ENCODE data around the gene UGT2B10.
"Not testable (repeated sequence)": the region's sequence is repeated elsewhere in the genome, so short reads cannot be mapped to it uniquely, and the experiment has no call there.

Gene UGT2B10

DNA sequence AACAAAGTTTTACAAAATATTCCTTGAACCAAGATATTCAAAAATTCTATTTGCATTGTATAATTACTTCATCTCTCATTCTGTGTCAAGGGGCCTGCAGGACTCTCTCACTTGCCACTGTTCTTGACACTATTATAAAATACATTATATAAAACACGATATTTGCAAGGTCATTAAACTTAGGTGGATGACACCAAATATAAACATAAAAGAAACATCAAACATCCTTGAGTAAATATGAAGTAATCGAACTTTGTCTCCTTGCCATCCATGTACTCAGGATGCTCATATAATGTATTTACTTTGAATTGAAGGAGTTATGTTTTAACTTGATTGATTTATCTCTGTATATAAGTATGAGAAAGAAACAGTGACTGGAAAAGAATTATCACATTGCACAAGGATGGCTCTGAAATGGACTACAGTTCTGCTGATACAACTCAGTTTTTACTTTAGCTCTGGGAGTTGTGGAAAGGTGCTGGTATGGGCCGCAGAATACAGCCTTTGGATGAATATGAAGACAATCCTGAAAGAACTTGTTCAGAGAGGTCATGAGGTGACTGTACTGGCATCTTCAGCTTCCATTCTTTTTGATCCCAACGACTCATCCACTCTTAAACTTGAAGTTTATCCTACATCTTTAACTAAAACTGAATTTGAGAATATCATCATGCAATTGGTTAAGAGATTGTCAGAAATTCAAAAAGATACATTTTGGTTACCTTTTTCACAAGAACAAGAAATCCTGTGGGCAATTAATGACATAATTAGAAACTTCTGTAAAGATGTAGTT, at the start of gene UGT2B10:
TSS of gene UGT2B10 (plus strand) at position 378 of the 793 bp plus-strand sequence. CDS start at position 404, 26 bp downstream.
- DNase-seq (ENCODE audit: low read depth) = not testable (repeated sequence)

DNA sequence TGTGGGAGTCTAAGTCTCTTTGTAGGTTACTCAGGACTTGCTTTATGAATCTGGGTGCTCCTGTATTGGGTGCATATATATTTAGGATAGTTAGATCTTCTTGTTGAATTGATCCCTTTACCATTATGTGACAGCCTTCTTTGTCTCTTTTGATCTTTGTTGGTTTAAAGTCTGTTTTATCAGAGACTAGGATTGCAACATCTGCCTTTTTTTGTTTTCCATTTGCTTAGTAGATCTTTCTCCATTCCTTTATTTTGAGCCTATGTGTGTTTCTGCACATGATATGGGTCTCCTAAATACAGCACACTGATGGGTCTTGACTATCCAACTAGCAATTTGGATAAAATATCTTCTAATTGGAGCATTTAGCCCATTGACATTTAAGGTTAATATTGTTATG, 44.0 kb upstream of the UGT2B10 start:
- not testable (repeated sequence) for DNase-seq (ENCODE audit: low read depth)

DNA sequence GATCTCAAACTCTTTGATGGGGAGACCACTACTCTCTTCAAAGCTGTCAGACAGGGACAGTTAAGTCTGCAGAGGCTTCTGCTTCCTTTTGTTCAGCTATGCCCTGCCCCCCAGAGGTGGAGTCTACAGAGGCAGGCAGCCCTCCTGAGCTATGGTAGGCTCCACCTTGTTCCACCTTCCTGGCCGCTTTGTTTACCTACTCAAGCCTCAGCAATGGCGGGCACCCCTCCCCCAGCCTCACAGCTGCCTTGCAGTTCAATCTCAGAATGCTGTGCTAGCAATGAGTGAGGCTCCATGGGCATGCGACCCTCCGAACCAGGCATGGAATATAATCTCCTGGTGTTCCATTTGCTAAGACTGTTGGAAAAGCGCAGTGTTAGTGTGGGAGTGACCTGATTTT, 42.1 kb upstream of the UGT2B10 start:
- DNase-seq (ENCODE audit: low read depth) = no peak

DNA sequence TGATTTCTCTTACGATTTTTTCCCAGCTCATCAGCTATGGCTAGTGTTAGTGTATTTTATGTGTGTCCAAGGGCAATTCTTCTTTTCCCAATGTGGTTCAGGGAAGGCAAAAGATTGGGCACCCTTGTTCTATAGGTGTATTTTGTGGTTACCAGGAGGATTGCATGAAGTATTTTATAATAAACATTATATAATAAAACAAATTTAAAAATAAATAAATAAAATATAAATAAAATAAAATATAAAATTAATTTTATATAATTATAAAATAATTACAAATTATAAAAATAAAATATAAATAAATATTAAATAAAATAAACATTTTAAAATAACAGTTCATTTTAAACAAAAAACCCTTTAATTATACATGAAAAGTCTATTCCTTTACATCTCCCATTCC, 35.6 kb upstream of the UGT2B10 start:
- DNase-seq (ENCODE audit: low read depth) = no peak

DNA sequence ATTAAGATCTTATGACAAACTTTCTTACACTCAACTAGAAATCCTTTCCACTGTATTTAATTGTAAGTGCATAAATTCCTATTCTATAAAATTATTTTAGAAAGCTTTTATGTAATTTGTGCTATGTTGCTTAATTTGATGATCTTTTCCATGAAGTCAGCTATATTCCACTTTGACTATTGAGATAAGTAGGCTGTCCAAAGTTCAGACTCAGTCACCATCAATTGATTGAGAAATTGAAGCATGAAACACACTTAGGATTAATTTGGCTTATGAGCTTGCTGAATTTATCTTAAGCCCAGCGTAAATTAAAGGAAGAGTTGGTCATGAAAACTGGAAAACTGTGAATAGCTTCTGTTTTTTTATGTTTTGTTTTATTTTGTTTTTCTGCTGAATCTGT, 18.7 kb upstream of the UGT2B10 start:
- DNase-seq (ENCODE audit: low read depth) = no peak

DNA sequence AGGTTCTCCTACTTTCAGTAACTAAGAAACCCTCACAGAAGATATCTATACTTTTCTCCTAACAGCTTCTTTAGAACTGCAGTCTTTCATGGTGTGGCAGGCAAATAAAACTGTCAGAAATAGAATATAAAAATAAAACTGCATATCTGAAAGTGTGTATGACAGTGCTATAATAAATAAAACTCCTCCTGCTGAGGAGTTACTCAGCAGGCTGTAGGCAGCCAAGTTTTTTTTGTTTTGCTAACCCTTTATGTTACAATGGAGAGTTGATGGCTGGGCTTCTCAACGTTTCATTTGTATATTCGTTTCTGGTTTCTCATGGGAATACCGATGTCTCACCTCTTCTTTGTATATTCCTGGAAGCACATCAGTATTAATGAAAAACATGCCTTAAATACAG, 18.2 kb upstream of the UGT2B10 start:
- DNase-seq (ENCODE audit: low read depth) = no peak

DNA sequence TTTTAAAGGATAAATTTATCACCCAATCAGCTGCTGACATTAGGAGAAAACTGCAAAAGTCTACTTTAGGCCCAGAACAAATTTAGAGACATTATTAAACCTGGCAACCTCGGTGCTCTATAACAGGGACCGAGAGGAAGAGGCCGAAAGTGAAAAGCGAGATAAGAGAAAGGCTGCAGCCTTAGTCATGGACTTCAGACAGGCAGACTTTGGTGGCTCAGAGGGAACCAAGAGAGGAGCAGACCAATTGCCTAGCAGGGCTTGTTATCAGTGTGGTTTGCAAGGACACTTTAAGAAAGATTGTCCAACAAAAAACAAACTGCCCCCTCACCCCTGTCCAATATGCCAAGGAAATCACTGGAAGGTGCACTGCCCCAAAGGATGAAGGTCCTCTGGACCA, 12.8 kb upstream of the UGT2B10 start:
- no peak for DNase-seq (ENCODE audit: low read depth)

DNA sequence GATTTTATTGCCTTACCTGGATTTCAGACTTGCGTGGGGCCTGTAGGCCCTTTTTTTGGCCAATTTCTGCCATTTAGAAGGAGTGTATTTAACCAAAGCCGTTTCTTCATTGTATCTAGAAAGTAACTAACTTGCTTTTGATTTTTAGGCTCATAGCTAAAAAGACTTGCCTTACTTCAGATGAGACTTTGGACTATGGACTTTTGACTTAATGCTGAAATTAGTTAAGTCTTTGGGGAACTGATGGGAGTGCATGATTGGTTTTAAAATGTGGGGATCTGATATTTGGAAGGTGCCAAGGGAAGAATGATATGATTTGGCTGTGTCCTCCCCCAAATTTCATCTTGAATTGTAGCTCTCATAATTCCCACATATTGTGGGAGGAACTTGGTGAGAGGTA, 7.7 kb upstream of the UGT2B10 start:
- no peak for DNase-seq (ENCODE audit: low read depth)

DNA sequence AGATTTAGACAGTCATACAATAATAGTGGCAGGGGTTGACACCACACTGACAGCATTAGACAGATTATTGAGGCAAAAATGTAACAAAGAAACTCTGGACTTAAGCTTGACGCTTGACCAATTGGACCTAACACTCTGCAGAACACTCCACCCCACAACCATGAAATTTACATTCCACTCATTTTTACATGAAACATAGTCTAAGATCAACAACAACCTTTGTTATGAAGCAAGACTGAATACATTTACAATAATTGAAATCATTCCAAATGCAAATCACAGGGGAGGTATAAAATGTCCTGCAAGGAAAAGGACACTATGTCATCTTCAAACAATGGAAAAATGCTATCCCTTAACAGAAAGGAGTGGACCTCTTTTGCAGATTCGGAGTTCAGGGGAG, 4.9 kb upstream of the UGT2B10 start:
- DNase-seq (ENCODE audit: low read depth) = no peak

DNA sequence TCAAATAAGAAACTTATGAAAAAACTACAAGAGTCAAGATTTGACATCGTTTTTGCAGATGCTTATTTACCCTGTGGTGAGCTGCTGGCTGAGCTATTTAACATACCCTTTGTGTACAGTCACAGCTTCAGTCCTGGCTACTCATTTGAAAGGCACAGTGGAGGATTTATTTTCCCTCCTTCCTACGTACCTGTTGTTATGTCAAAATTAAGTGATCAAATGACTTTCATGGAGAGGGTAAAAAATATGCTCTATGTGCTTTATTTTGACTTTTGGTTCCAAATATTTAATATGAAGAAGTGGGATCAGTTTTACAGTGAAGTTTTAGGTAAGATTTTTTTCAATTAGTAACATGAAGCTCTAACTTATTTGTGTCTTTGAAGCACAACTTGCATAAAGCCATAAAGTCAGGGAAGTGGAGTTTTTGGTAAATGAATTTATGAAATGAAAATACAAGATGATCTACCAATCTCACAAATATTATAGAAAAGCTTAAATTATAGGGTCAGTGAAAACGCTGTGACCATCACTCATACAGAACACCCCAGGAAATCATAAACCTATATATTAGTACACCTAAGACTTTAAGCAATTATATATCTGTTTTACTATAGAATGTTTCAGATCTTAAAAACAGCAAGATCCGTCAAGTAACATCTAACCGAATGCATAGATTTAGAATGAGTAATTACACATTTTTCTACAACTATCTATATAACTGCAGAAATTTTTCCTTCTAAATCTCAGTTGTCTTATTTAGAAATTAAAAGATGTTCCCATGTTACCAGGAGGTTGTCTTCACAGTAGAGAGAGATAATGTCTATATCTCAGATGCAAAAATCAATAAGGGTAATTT, 844 bp downstream of the UGT2B10 start:
- not testable (repeated sequence) for DNase-seq (ENCODE audit: low read depth)

DNA sequence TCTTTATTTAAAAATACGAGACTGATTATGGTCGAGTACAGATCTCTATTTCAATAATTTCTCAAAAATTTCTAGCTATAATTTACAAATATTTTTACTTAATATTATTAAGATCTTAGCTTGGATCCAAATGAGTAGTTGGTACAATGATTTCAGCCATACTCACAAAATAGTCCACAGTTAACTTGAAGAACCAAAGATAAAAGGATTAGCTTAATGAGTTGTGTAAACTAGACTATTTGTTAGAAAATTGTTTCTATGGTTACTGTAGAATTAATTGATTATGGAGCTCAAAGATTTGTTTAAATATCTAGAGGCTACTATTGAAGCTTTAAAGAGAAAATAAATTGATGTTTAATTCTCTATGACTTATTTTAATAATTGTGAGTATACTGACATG, 1.6 kb downstream of the UGT2B10 start:
- DNase-seq (ENCODE audit: low read depth) = no peak

DNA sequence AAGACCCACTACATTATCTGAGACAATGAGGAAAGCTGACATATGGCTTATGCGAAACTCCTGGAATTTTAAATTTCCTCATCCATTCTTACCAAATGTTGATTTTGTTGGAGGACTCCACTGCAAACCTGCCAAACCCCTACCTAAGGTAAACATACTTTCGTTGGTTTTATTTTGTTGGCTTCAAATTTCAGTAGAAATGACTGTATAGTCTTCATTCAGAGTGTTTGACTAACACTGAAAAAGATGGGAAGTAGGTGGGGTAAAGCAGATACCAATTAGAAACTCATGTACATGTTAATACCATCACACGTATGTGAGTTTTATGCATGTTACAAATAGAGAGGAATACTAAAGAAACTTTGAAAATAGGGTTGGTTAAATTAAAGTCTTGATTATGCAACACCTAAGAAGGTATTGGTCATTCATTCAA, 2.3 kb downstream of the UGT2B10 start:
- DNase-seq (ENCODE audit: low read depth) = not testable (repeated sequence)

DNA sequence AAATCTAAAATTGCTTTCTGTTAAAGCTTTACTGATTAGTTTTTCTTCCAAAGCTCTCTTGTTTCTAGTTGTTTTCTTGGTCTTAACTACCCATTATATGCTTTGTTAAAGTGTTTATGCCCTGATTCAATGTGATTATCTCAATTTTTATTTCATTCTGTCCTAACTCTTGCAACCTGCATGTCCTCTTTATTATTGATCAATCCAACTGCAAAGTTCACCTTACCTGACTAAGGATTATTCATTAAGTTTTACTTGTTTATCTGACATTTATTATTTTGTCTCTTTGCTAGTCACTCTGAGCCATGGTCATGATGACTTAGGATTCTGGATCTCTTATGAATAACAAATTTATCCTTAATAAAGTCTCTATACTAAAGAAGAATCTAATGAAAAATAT, 15.8 kb downstream of the UGT2B10 start:
- DNase-seq (ENCODE audit: low read depth) = no peak

DNA sequence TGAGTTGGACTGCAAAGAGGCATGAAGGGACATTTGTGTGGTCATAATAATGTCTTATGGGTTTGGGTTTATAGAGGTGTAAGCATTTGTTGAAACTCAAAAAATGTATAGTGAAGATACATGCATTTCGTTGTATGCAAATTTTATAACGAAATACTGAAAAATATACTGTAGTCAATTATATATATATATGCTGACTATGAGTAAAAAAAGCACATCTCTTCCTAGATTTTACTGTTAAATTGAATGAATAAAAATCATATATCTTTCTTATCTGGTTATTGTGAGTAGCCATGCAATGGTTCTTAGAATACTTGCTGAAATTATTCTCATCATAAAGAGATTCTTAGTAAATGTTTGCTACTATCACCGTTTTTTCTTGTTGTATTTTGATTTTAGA, 34.5 kb downstream of the UGT2B10 start:
- no peak for DNase-seq (ENCODE audit: low read depth)

DNA sequence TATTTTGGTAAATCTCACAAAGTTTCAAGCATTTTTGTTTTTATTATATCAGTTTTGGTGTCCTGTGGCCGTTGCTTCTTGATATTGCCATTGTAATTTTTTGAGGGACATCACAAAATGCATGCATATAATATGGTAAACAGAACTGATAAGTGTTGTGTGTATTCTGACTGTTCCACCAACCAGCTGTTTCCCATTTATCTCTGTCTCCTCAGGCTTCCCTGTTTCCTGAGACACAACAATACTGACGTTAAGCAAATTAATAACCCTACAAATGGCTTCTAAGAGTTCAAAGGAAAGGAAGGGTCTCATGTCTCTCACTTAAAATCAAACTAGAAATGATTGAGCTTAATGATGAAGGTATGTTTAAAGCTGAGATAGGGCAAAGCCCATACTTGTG, 40.0 kb downstream of the UGT2B10 start:
- DNase-seq (ENCODE audit: low read depth) = no peak

DNA sequence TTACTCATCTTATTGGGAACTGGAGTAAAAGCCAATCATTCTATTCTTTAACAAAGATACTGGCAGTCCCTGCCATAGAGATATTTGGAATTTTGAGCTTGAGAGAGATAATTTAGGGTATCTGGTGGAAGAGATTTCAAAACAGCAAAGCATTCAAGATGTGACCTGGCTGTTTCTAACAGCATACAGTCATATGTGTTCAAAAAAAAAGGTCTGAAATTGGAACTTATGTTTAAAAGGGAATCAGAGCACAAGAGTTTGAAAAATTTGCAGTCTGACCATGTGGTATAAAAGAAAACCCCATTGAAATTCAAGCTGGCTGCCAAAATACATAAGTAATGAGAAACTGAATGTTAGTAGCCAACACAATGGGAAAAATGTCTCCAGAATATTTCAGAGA, 42.2 kb downstream of the UGT2B10 start:
- no peak for DNase-seq (ENCODE audit: low read depth)

DNA sequence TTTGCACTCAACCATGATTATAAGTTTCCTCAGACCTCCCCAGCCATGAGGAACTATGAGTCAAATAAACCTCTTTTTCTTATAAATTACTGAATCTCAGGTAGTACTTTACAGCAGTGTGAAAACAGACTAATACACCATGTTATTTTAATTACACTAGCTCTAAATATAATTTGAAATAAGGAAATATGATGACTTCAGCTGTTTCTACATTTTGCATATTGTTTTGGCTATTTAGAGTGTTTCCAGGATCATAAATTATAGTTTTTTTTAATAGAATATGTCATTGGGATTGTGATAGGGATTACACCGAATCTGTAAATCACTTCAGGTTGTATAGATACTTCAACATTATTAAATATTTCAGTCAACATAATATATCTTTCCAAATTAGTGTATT, 43.9 kb downstream of the UGT2B10 start:
- DNase-seq (ENCODE audit: low read depth) = no peak

DNA sequence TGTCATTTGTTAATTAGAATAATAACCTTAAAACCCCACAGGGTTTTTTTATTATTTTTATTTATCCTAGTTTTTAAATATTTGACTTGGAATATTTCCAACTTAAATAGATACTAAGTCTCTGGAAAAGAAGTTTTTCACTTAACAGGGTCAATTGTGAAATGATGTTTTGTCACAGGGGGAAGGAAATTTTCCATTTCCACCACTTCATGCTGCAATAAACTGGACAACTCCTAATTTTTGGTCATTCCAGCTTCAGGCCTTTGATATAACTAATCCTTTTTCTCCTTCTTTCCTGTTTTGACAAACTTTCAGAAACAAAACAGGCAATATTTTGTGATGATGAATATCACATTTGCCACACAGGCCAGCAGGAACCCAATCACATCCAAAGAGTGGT, 45.3 kb downstream of the UGT2B10 start:
- no peak for DNase-seq (ENCODE audit: low read depth)

DNA sequence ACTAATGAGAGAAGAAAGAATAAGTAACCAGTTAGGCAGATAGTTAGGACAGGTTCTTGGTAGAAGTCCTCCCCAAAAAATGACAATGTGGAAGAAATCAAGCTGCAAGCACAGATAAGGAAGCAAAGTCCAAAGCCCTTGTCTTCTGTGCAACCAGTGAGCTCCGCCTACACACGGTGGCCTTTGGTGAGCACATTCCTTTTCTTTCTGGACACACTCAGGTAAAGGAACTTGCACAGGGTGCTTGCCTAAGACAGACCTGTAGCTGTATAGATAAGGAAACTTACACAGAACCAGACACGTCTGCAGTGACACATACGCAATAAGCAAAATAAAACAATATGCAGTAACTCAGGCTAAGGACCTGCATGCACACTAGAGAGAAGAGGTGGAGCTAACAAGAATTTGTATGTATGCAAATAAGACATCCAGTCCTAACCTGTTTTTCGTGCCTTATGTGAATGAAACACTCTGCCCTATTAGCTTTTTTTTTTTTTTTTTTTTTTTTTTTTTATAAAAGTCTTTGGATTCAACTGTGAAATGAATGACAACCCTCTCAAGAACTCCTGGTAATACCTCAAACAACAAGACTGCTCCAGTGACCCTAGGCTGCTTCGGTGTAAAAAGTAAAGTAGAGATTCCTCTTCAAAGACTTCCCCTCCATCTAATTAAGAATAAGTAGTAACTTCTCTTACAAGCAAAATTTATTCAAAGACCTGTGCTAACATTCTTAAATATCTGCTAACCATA, 48.8 kb downstream of the UGT2B10 start:
- DNase-seq (ENCODE audit: low read depth) = no peak

DNA sequence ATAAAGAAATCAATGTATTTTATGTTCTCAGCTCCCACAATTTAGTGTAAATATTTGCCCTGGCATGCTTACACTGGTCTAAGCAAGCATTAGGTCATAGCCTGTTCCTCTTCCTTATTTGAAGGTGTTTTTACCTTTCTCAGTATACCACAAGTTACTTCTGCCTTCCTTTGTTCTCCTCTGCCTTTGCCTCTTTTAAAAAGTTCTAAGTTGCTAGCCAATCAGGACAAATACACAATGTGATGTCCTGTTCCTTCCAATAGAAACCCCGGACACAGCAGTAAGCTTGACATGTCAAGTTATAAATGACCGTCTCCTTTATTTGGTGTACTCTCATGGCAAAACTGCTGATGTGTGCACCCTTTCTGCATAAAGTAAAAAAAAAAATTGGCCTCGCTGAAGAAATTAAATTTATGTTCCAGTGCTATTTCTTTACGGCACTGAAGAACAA, 49.4 kb downstream of the UGT2B10 start:
- DNase-seq (ENCODE audit: low read depth) = no peak

DNA sequence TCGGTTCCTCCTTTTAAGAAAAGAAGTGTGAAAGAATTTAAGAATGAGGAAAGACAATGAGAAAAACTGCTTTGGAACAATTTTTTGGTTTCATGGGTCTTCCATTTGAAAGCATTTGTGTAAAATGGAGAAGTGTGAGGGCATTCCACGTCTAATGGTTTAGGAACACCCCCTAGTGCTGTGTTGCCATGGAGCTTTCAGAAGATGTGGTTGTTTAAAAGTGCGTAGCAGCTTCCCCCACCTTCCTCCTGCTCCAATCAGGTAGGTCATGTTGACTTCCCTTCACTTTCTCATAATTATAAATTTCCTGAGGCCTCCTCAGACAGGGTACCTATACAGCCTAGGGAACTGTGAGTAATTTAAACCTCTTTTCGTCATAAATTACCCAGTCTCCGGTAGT, 50.0 kb downstream of the UGT2B10 start:
- no peak for DNase-seq (ENCODE audit: low read depth)

DNA sequence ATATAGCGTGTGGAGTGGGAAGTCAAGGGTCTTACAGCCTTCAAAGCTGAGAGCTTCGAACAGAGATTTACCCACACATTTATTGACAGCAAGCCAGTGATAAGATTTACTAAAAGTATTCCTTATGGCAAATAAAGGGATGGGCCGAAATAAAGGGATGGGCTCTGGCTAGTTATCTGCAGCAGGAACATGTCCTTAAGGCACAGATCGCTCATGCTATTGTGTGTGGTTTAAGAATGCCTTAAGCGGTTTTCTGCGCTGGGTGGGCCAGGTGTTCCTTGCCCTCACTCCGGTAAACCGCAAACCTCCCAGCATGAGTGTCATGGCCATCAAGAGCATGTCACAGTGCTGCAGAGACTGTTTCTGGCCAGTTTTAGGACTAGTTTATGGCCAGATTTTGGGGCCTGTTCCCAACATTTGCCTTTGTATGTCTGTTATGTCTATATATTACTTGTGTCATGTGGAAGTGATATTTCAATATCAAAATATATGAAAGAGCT, 53.5 kb downstream of the UGT2B10 start:
- no peak for DNase-seq (ENCODE audit: low read depth)
